Retinal pigment epithelial cell (primary cell): Measurements from ENCODE around the gene ATP2C1.

Experiments used
- DNase-seq: peaks from one replicate; pipeline ENCODE4 v3.0.0-alpha.2; 2010; ENCODE audit warnings: low read depth
- H3K4me3 ChIP-seq: 2 replicates; pipeline ENCODE4 v1.5.1; 2011; ENCODE audit warnings: mild to moderate bottlenecking, low read length, control low read depth, moderate library complexity
- TF ChIP-seq, protein P1 (sequence below): conservative IDR thresholded peaks from 2 replicates; pipeline ENCODE4 v1.5.1; 2011; ENCODE audit warnings: low read depth, low read length, control low read depth, inconsistent platforms

Gene ATP2C1

DNA sequence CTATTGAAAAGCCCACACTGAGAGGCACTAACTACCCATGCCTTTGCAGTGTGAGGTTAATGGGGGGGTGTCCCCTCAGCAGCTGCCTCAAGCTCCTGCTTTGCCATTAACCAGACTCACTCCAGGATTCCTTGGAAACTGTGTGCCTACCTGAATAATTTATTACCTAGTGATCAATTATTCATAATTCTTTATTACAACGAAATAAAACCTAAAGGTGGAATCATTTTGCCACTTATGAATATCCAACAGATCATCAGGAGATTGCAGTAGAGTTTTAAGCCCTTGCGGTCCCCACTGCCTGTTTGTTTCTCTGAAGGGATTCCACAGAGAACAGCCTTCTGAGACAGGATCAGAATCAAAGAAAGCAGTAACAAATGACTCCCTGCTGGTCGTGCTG lies 156.1 kb downstream of the ATP2C1 start:
- no peak for DNase-seq
- no peak overlapping the region for H3K4me3 ChIP-seq
- TF ChIP-seq, protein P1, sequence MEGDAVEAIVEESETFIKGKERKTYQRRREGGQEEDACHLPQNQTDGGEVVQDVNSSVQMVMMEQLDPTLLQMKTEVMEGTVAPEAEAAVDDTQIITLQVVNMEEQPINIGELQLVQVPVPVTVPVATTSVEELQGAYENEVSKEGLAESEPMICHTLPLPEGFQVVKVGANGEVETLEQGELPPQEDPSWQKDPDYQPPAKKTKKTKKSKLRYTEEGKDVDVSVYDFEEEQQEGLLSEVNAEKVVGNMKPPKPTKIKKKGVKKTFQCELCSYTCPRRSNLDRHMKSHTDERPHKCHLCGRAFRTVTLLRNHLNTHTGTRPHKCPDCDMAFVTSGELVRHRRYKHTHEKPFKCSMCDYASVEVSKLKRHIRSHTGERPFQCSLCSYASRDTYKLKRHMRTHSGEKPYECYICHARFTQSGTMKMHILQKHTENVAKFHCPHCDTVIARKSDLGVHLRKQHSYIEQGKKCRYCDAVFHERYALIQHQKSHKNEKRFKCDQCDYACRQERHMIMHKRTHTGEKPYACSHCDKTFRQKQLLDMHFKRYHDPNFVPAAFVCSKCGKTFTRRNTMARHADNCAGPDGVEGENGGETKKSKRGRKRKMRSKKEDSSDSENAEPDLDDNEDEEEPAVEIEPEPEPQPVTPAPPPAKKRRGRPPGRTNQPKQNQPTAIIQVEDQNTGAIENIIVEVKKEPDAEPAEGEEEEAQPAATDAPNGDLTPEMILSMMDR: no peak

DNA sequence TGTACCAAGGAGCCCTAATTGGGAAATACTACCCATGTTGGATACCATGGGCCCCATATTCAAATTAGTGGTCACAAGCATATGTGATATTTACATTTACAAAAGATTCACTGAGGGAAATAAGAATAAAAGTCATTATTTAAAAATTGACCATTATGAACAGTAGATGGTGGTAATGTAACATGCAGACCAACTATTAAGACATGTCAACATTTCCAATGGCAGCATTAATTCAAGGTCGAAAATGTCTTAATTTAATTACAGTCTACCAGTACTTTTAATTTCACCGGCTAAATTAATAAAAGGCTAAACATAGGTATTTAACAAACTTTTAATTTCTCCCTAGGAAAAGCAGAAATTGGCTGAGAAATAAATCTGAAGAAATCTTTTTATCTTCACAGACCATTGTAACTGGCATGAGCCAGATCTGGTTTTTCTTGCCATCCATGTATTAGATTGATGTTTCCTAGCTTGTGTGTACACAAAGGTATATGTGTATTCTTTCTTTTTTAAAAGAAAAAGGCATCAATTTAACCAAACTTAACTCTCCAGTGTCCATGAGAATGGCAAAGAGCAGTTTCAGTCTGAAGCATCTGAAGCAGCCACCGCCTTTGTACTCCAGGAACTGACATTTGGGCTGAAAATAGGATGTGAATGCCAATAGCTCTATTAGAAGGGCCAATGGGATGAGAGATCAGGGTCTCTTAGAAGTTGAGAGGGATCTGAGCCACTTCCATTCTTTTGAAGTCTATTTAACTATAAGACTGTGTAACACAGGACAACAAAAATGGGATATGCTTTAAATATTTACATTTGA lies 159.4 kb downstream of the ATP2C1 start:
- TF ChIP-seq, protein P1: peak; percentile 33
- no peak for DNase-seq
- no peak overlapping the region for H3K4me3 ChIP-seq
